GM18867 (cell line): Measurements from ENCODE around the gene RPS15.

ENCODE experiments used
- ATAC-seq: cut with Tn5 transposase; IDR thresholded peaks from one replicate; pipeline ENCODE4 v1.9.1; 2021; ENCODE audit warnings: mild to moderate bottlenecking, moderate library complexity; ENCODE audit not compliant: unreplicated experiment

Gene RPS15

DNA sequence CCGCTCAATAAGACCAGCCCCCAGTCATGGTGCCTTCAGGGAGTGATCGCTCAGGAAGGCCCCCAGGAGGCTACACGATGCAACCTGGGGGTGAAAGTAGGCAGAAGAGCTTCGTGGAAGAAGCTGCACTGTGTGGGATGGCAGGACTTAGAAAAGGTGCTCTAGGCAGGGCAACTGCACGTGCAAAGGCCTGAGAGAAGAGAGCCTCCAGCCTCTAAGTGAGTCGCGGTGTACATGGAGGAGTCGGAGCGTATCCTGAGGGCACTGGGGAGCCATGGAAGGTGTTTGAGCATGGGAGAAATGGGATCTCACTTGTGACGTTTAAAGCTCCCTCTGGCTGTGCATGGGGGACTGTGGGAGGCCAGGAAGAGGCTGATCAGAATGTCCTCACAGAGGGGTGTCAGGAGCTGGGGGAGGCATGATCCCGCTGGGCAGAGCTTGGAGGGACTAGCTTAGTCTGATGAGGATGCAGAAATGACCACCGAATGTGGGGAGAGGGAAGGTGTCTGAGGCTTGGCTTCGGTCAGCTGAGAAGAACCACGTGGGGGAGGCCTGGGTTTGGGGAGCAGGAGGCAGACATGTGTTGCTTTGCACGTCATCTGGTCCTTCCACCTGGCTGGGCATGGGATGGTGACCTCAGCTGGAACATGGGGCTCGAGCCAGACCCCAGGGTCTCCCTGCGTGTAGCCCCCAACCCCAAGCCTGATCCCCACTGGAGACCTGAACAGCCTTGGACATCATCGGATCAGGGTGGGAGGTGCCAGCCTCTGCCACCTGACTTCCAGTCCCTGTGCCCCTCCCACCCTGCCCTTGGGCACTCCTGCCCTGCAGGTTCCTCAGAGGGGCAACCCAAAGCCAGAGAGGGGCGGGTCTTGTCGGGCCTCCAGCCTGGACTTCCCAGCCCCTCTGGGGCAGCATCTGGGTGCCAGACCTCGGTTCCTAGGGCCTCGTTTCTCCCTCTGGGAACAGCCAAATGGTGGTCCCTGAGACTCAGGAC is 12.8 kb downstream of the RPS15 start:
- ATAC-seq, result no peak

DNA sequence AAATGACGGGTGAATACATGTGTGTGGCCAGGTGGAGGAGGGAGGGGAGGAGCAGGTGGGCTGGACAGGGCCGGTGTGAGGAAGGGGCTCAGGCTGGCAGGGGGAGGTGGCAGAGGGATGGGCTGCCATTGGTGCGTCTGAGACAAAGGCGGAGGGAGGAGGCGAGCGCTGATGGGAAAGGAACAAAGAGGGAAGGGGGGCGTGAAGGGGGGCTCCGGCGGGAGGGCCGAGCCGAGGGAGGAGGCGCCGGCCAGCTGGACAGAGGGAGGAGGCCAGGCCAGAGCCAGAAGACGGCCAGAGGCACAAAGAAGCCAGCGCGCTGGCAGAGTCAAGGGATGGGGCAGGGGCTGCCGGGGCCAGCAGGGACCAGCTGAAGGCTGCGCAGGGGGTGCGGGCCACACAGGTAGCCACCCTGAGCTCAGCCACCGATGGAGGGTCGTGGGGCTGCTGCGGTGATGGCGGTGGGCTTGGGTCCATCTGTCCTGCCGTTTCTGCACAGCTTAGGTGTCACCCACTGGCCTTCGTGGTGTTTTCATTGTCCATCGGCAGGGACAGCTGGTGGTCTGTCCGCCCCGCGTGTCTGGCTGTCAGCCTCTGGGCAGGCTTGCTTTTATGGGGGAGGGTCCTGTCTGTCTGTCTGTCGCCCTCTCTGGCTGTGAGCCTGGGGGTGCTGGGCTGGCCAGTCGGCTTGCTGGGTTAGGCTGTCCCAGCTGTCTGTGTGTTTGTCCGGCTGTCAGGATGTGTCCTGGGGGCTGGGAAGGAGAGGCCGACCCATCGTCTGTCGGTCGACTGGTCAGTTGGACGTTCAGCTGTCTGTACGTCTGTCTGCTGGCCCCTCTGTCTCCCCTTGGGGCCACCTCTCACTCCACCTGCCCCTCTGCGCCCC is 14.0 kb downstream of the RPS15 start:
- ATAC-seq, result no peak

DNA sequence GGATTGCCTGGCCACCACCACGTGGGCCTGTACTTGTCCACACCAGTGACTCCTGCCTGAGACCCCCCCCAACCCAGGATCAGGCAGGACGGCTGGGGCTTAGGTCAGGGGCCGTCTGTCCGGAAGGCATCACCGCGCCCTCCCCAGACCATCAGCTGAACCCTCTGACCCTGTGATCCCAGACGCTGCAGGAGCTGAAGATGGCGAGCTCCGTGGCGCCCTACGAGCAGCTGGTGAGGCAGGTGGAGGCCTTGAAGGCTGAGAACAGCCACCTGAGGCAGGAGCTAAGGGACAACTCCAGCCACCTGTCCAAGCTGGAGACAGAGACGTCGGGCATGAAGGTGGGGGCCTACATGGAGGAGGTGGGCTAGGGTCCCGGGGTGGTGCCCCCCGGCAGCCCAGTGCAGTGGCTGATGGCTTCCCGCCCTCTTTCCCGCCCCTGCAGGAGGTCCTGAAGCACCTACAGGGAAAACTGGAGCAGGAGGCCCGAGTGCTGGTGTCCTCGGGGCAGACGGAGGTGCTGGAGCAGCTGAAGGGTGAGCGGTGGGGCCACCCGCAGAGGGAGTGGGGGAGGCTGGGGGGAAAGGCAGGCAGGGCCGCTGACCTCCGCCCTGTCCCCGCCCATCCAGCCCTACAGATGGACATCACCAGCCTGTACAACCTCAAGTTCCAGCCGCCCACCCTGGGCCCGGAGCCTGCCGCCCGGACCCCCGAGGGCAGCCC is 14.8 kb downstream of the RPS15 start:
- ATAC-seq, result no peak

DNA sequence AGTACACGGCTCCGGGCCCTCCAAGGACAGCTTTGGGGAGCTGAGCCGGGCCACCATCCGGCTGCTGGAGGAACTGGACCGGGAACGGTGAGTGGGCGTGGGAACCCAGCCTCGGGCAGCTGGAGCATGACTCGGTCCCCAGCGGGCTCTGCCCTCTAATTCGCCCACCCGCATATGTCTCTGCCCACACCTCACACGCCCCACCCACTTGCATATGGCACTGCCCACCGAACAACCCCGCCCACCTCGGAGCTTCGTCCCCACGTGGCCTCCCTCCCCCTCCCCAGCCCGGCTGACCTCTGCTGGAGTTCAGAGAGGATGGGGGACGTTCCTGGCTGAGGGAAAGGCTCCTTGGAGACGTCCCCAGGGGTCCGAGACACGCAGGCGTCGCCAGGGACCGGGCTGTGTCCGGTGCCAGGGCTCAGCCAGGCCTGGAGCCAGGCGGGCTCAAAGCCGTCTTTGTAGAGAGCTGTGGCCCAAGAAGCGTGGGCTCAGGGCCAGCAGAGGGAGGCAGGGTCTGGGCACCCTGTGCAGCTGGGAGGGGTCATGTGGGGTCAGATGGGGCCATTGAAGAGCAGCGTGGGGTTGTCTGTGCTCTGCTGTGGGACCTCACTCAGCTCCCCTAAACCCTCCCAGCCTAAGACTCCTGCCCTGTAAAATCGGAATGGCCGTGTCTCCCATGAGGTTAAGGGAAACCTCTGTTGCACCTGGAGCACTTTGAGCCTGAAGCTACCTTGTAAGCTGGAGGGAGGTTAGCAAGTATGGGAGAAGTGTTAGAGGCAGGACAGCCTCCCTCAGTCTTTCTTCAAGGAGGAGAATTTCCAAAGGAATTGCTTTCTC is 15.5 kb downstream of the RPS15 start:
- ATAC-seq, result no peak

DNA sequence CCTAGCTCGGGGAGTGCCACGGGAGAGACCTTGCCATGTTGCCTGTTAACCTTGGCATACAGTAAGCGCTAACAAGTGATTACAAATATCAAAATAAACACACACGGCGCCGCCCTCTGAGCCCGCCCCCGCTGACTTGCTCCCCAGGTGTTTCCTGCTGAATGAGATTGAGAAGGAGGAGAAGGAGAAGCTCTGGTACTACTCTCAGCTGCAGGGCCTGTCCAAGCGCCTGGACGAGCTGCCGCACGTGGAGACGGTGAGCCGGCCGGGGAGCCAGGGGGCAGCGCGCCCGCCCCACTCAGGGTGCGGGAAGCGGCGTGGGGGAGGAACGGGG is 16.8 kb downstream of the RPS15 start:
- no peak for ATAC-seq

DNA sequence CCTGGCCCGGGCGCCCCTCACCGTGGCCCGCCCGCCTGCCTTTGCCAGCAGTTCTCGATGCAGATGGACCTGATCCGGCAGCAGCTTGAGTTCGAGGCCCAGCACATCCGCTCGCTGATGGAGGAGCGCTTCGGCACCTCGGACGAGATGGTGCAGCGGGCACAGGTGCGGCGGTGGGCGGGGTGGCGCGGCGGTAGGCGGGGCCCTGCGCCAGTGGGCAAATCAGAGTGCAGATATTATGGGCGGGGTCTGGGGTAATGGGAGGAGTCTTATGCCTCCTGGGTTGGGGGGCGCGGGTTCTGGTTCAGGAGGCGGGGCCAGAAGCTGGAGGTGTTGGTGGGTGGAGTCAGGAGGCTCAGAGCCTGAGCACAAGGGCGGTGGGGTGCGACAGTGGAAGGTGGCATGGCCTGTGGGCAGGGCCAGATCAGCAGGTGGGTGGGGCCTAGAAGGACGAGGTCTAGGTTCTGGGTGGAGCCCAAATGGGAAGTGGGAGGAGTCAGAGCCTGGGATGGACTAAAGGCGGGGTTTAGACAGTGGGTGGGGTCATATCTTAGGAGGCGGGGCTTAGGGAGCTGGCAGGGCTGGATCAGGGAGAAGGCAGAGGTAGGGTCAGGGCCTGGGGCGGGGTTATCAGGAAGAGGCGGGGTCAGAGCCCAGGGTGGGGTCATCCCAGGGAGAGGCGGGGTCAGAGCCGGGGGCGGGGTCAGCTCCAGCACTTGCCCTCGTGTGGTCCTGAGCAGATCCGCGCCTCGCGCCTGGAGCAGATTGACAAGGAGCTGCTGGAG is 17.3 kb downstream of the RPS15 start:
- no peak for ATAC-seq

DNA sequence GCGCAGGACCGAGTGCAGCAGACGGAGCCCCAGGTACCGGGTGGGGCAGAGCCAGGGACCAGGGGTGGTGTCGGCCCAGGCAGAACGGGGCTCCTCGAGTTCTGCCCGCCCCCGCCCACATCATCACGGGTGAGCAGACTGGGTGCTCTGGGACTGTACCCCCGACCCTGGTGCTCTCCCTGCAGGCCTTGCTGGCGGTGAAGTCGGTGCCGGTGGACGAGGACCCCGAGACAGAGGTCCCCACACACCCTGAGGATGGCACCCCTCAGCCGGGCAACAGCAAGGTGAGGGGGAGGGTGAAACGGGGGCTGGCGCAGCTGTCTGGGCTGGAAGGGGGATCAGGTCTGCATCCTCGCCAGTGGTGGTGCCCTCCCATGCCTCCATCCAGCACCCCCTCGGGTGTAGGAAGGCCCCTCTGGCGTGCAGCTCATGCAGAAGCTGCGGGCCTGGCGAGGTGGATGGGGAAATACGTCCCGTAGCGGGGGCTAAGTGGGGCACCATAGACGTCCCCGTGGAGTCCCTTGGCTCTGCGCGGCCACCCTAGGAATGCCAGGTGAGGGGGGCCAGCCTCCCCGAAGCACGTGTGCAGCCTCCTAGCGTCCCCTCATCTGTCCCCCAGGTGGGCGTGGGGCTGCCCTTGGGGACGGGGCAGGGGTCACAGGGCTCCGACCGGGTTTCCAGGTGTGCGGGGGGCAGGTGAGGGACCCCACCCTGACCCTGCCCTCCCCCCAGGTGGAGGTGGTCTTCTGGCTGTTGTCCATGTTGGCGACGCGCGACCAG is 18.1 kb downstream of the RPS15 start:
- ATAC-seq, result no peak

DNA sequence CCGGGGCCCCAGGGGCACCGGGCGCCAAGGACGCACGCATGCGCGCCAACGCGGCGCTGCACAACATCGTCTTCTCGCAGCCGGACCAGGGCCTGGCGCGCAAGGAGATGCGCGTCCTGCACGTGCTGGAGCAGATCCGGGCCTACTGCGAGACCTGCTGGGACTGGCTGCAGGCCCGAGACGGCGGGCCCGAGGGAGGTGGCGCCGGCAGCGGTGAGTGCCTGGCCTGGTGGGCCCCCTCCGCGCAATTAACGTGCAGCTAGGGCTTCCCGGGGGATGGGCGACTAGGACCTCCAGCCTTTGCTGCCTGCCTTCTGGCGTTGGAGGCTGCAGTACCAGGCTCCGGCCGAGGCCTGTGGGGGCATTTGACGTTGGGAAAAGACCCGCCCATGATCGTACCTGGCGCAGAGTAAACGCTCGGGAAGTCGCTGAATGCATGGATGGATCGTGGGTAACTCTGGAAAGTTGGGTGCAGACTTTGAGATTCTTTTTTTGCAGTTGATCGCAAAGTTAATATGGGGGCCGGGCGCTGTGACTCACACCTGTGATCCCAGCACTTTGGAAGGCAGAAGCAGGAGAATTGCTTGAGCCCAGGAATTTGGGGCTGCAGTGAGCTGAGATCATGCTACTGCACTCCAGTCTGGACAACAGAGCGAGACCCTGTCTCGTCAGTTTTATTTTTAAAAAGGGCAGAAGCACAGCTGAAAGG is 19.0 kb downstream of the RPS15 start:
- ATAC-seq, result no peak

DNA sequence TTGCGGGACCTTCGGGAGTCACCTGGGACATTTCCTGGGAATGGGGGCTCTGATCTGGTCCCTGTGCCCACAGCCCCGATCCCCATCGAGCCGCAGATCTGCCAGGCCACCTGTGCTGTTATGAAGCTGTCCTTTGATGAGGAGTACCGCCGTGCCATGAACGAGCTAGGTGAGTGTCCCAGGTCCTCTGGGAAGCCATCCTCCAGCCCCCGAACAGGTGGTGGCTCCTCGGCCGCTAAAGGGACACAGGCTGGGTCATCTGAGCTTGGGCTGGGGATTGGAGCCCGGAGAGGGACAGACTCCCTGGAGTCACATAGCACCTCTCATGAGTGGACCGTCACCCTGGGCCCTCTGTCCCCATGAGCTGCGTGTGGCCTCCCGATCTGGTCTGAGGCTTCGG is 19.7 kb downstream of the RPS15 start:
- ATAC-seq, result no peak

DNA sequence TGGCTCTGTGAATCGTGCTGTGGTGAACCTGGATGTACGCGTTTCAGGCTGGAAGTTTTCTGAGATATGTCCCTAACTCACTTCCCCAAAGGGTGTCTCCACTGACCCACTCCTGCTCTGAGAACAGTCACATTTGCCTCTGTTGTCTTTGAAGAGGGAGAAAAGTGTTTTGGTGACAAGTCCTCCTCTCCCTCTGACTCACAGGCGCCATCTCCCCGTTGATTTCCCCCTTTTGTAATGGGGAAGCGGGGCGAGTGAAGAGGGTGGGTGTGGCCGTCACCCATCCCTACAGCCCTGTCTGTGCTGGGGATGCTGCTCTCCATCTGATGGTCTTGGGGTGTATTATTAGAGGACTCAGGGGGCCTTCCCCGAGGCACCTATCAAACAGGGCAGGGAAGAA is 21.3 kb downstream of the RPS15 start:
- ATAC-seq, result no peak

DNA sequence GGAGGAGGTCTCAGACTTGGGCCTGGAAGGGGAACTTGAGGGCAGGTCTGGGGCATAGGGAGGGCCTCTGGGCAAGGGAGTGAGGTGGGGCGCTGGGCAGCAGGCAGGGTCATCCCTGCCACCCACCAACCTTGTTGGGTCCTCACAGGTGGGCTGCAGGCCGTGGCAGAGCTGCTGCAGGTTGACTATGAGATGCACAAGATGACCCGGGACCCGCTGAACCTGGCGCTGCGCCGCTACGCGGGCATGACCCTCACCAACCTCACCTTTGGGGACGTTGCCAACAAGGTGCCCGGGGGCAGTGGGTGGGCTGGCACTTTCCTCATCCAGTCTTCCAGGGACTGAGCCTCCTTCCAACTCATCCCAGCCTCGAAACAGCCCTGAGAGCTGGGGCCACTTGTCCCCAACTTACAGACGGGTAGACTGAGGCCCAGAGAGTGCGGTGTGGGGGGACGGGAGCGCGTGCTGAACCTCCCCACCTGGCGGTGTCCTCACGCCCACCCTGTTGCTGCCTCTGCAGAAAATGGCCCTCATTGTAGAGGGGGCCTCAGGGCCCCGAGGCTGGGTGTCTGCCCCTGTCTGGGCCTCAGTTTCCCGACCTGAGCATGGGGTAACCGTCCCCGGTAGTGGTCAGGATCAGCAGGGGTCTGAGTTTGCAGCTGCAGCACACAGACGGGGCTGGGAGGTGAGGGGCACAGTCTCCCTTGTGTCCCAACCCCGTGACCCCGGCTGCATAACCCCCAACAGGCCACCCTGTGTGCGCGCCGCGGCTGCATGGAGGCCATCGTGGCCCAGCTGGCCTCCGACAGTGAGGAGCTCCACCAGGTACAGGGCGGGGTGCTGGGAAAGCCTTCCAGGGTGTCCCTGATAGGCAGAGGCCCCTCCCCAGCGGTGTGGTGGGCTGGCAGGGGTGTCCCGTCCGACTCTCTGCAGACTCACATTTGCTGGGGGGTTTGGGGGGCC is 22.1 kb downstream of the RPS15 start:
- no peak for ATAC-seq

DNA sequence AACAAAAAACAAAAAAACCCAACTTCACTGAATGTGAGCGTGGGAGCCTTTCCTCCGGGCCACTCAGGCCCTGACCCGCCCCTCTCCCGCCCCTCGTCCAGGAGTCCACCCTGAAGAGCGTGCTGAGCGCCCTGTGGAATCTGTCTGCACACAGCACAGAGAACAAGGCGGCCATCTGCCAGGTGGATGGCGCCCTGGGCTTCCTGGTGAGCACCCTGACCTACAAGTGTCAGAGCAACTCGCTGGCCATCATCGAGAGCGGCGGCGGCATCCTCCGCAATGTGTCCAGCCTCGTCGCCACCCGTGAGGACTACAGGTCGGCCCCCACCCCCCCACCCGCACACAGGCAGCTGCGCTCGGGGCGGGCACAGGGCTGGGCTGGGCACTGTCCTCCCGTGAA is 23.7 kb downstream of the RPS15 start:
- ATAC-seq, result no peak

DNA sequence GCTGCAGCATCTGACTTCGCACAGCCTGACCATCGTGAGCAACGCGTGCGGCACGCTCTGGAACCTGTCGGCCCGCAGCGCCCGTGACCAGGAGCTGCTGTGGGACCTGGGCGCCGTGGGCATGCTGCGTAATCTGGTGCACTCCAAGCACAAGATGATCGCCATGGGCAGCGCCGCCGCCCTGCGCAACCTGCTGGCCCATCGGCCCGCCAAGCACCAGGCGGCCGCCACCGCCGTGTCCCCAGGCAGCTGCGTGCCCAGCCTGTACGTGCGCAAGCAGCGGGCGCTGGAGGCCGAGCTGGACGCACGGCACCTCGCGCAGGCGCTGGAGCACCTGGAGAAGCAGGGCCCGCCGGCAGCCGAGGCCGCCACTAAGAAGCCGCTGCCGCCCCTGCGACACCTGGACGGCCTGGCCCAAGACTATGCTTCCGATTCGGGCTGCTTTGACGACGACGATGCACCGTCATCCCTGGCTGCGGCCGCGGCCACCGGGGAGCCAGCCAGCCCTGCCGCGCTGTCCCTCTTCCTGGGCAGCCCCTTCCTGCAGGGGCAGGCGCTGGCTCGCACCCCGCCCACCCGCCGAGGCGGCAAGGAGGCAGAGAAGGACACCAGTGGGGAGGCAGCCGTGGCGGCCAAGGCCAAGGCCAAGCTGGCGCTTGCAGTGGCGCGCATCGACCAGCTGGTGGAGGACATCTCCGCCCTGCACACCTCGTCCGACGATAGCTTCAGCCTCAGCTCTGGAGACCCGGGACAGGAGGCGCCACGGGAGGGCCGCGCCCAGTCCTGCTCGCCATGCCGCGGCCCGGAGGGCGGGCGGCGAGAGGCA is 27.2 kb downstream of the RPS15 start:
- ATAC-seq, result no peak

DNA sequence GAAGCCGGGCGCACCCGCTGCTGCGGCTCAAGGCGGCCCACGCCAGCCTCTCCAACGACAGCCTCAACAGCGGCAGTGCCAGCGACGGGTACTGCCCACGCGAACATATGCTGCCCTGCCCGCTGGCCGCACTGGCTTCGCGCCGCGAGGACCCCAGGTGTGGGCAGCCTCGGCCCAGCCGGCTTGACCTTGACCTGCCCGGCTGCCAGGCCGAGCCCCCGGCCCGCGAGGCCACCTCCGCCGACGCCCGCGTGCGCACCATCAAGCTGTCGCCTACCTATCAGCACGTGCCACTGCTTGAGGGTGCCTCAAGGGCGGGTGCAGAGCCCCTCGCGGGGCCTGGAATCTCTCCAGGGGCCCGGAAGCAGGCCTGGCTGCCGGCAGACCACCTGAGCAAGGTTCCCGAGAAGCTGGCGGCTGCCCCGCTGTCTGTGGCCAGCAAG is 27.8 kb downstream of the RPS15 start:
- no peak for ATAC-seq

DNA sequence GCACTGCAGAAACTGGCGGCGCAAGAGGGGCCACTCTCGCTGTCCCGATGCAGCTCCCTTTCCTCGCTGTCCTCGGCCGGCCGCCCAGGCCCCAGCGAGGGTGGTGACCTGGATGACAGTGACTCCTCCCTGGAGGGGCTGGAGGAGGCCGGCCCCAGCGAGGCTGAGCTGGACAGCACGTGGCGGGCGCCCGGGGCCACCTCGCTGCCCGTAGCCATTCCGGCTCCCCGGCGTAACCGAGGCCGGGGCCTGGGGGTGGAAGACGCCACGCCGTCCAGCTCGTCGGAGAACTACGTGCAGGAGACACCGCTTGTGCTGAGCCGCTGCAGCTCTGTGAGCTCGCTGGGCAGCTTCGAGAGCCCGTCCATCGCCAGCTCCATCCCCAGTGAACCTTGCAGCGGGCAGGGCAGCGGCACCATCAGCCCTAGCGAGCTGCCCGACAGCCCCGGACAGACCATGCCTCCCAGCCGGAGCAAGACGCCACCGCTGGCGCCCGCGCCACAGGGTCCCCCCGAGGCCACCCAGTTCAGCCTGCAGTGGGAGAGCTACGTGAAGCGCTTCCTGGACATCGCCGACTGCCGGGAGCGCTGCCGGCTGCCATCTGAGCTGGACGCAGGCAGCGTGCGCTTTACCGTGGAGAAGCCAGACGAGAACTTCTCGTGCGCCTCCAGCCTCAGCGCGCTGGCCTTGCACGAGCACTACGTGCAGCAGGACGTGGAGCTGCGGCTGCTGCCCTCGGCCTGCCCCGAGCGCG is 28.4 kb downstream of the RPS15 start:
- no peak for ATAC-seq

DNA sequence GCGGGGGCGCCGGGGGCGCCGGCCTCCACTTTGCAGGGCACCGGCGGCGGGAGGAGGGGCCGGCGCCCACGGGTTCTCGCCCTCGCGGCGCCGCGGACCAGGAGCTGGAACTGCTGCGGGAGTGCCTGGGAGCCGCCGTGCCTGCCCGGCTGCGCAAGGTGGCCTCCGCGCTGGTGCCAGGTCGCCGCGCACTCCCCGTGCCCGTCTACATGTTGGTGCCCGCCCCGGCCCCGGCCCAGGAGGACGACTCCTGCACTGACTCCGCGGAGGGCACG is 29.0 kb downstream of the RPS15 start:
- ATAC-seq, result no peak
